SU-DHL-6 (cell line): ENCODE data around the gene JAK1.

Experiments used
- H2AFZ ChIP-seq: fragments of 200-600 bp; sonication (generic); 2 replicates; pipeline ENCODE4 v1.6.1; 2014; ENCODE audit warnings: low read depth, mild to moderate bottlenecking, moderate library complexity, mixed read lengths, antibody characterized with exemption, low read length; ENCODE audit not compliant: severe bottlenecking
- H3F3A ChIP-seq: fragments of 200-600 bp; shearing (Covaris generic); 2 replicates; pipeline ENCODE4 v1.6.0; 2016; ENCODE audit warnings: antibody characterized with exemption, mild to moderate bottlenecking; ENCODE audit not compliant: insufficient read depth
- H3K27ac ChIP-seq: fragments of 200-600 bp; sonication (generic); 2 replicates; pipeline ENCODE4 v1.5.1; 2016; ENCODE audit warnings: low read depth, mild to moderate bottlenecking, low read length, moderate library complexity, mixed read lengths
- H3K27me3 ChIP-seq: fragments of 200-600 bp; sonication (generic), shearing (Covaris generic); 2 replicates; pipeline ENCODE4 v1.6.0; 2014; ENCODE audit warnings: mild to moderate bottlenecking, low read length
- H3K36me3 ChIP-seq: fragments of 200-600 bp; sonication (generic); 2 replicates; pipeline ENCODE4 v1.6.1; 2014; ENCODE audit warnings: mild to moderate bottlenecking, low read length, mixed read lengths
- H3K4me2 ChIP-seq: fragments of 300-600, 200-600 bp; shearing (Covaris generic), sonication (generic); 2 replicates; pipeline ENCODE4 v1.6.0; 2014; ENCODE audit warnings: low read length, low read depth, mild to moderate bottlenecking; ENCODE audit not compliant: poor library complexity, severe bottlenecking
- H3K4me3 ChIP-seq: fragments of 200-600 bp; sonication (generic); 2 replicates; pipeline ENCODE4 v1.5.1; 2014; ENCODE audit warnings: antibody characterized with exemption, low read length, mild to moderate bottlenecking, mixed read lengths; ENCODE audit not compliant: insufficient read depth, poor library complexity, severe bottlenecking
- H3K79me2 ChIP-seq: fragments of 200-600 bp; sonication (generic); 2 replicates; pipeline ENCODE4 v1.6.1; 2014; ENCODE audit warnings: mild to moderate bottlenecking, low read length, moderate library complexity; ENCODE audit not compliant: insufficient read depth
- H3K9ac ChIP-seq: fragments of 200-600 bp; sonication (generic); 2 replicates; pipeline ENCODE4 v1.7.0; 2014; ENCODE audit warnings: mild to moderate bottlenecking, low read length
- H3K9me2 ChIP-seq: fragments of 200-600 bp; sonication (generic); replicated peaks from 2 replicates; pipeline ENCODE4 v1.6.1; 2014; ENCODE audit warnings: low read length; ENCODE audit not compliant: insufficient read depth
- H3K9me3 ChIP-seq: fragments of 200-600 bp; sonication (generic); 2 replicates; pipeline ENCODE4 v1.6.1; 2014; ENCODE audit warnings: low read length, mixed read lengths; ENCODE audit not compliant: insufficient read depth
- H4K20me1 ChIP-seq: fragments of 200-600 bp; sonication (generic); 2 replicates; pipeline ENCODE4 v1.6.1; 2014; ENCODE audit warnings: low read depth, mild to moderate bottlenecking, antibody characterized with exemption, low read length, moderate library complexity, mixed read lengths
- CTCF ChIP-seq: fragments of 200-600 bp; sonication (generic); IDR thresholded peaks from one replicate; pipeline ENCODE4 v1.5.1; 2017; ENCODE audit warnings: antibody characterized with exemption, mild to moderate bottlenecking, low read length, moderate library complexity; ENCODE audit not compliant: insufficient read depth, poor library complexity, severe bottlenecking
- EZH2phosphoT487 ChIP-seq: fragments of 200-600 bp; sonication (generic), shearing (Covaris generic); conservative IDR thresholded peaks from 2 replicates; pipeline ENCODE4 v1.6.1; 2018; ENCODE audit warnings: mild to moderate bottlenecking, antibody characterized with exemption, low read length, moderate library complexity, mixed read lengths

The JAK1 gene

GRCh38 chr1:64956733-64957441 lies 9.5 kb downstream of the JAK1 start:
- H3K36me3 ChIP-seq = no peaks in the 10 kb centered on the region
- no peaks in the 10 kb centered on the region for H3F3A ChIP-seq
- H3K27me3 ChIP-seq = no peaks in the 10 kb centered on the region
- H3K4me3 ChIP-seq = no peak overlapping the region
- no peak overlapping the region for H3K27ac ChIP-seq
- no peak for TF ChIP-seq CTCF
- TF ChIP-seq EZH2phosphoT487 = no peak
- no peak overlapping the region for H2AFZ ChIP-seq
- H3K9ac ChIP-seq = no peak overlapping the region
- H3K9me2 ChIP-seq = no peaks in the 10 kb centered on the region
- H3K4me2 ChIP-seq = no peak overlapping the region
- H3K9me3 ChIP-seq = no peaks in the 10 kb centered on the region
- peaks cover 66% of the 10 kb centered on the region for H4K20me1 ChIP-seq
- H3K79me2 ChIP-seq = peaks cover 43% of the 10 kb centered on the region

- H3F3A ChIP-seq = no peaks in the 10 kb centered on the region
- H3K9ac ChIP-seq = no peak overlapping the region
- TF ChIP-seq CTCF = no peak
- no peak for TF ChIP-seq EZH2phosphoT487
- no peak overlapping the region for H3K27ac ChIP-seq
- H3K79me2 ChIP-seq = peaks cover 38% of the 10 kb centered on the region
- no peaks in the 10 kb centered on the region for H3K9me2 ChIP-seq
- H2AFZ ChIP-seq = no peak overlapping the region
- H4K20me1 ChIP-seq = peaks cover 61% of the 10 kb centered on the region
- no peaks in the 10 kb centered on the region for H3K27me3 ChIP-seq
- no peak overlapping the region for H3K4me2 ChIP-seq
- no peaks in the 10 kb centered on the region for H3K36me3 ChIP-seq
- H3K4me3 ChIP-seq = no peak overlapping the region
- no peaks in the 10 kb centered on the region for H3K9me3 ChIP-seq
These were observed 10.2 kb downstream of the JAK1 start for GRCh38 chr1:64956010-64956640.

GRCh38 chr1:64955097-64956009 lies 11.0 kb downstream of the JAK1 start:
- H3K4me2 ChIP-seq = no peak overlapping the region
- H3F3A ChIP-seq = no peaks in the 10 kb centered on the region
- H3K27me3 ChIP-seq = no peaks in the 10 kb centered on the region
- peaks cover 56% of the 10 kb centered on the region for H4K20me1 ChIP-seq
- peaks cover 30% of the 10 kb centered on the region for H3K79me2 ChIP-seq
- no peak overlapping the region for H3K9ac ChIP-seq
- H3K9me3 ChIP-seq = no peaks in the 10 kb centered on the region
- no peaks in the 10 kb centered on the region for H3K9me2 ChIP-seq
- no peaks in the 10 kb centered on the region for H3K36me3 ChIP-seq
- TF ChIP-seq CTCF = no peak
- TF ChIP-seq EZH2phosphoT487 = no peak
- H3K27ac ChIP-seq = no peak overlapping the region
- H3K4me3 ChIP-seq = no peak overlapping the region
- no peak overlapping the region for H2AFZ ChIP-seq
